ENCODE measurements around the gene XYLT1.

XYLT1 gene

GRCh38 chr16:17104654-17105053, 366.1 kb downstream of the XYLT1 start:
- DNase-seq: no peak
- in situ Hi-C loops (cut with HindIII; ENCODE audit: low pct_ligation_motif_present, low pct_unique_long_range_greater_than_20kb, low sequenced_read_pairs): no loop called here

DNA sequence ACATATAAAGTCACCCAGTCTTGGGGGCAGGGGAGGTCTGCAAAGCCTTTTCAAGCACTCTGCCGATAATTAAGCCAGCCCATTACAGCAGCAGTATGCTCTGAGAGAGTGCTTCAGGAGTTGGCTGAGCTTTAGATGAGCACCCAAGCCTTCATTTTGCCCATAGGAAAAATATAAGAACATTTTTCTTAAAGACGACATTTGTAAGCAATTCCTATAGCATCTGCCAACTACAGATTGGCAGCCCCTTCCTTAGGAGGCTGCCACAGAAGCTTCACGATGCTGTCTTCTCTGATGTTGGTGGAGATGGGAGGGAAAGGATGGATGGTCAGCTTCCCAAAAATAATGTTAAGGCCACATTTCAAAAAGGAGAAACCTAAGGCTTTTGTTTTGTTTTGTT, 367.5 kb downstream of the XYLT1 start:
- no peak for DNase-seq
- in situ Hi-C loops (cut with HindIII; ENCODE audit: low pct_ligation_motif_present, low pct_unique_long_range_greater_than_20kb, low sequenced_read_pairs): no loop called here

DNA sequence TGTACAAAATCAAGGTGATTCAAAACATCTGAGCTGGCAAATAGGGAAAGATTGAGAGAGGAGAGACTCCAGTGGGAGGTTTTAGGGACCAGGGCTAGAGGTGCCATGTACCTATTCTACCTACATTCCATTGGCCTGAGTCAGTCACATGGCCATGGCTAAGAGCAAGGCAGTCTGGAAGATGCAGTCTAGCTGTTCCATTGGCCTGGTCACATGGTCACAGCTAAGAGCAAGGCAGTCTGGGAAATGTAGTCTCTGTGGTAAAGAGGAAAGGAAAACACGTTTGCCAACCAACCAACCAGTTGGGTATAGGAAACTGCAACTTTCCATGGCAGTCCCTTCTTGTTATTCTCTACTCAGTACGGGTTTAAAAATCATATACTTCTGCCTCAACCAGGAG, 369.1 kb downstream of the XYLT1 start:
- no peak for DNase-seq
- in situ Hi-C loops (cut with HindIII; ENCODE audit: low pct_ligation_motif_present, low pct_unique_long_range_greater_than_20kb, low sequenced_read_pairs): no loop called here

DNA sequence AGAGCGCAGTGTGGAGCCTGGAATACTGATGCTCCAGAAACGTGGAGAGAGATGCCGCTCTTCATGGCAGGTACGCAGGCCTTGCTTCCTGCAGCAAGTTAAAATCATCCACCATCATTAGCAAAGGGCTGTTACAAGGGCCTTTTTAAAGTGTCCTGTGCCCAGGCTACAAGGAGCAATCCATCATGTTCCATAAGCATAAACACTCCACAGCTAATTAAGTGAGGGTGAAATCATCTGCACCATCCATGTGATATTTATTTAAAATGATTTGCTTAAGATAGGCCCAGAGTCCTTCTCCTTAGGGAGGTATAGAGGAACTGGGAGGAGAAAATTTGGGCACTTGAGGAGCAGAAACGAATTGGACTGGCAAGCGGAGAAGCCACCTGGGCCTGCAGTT, 372.1 kb downstream of the XYLT1 start:
- DNase-seq: no peak
- in situ Hi-C loops (cut with HindIII; ENCODE audit: low pct_ligation_motif_present, low pct_unique_long_range_greater_than_20kb, low sequenced_read_pairs): no loop called here

GRCh38 chr16:17084130-17084529, 386.6 kb downstream of the XYLT1 start:
- in situ Hi-C loops (cut with HindIII; ENCODE audit: low pct_ligation_motif_present, low pct_unique_long_range_greater_than_20kb, low sequenced_read_pairs): no loop called here
- no peak for DNase-seq

GRCh38 chr16:17083628-17084027, 387.1 kb downstream of the XYLT1 start:
- no peak for DNase-seq
- in situ Hi-C loops (cut with HindIII; ENCODE audit: low pct_ligation_motif_present, low pct_unique_long_range_greater_than_20kb, low sequenced_read_pairs): no loop called here

DNA sequence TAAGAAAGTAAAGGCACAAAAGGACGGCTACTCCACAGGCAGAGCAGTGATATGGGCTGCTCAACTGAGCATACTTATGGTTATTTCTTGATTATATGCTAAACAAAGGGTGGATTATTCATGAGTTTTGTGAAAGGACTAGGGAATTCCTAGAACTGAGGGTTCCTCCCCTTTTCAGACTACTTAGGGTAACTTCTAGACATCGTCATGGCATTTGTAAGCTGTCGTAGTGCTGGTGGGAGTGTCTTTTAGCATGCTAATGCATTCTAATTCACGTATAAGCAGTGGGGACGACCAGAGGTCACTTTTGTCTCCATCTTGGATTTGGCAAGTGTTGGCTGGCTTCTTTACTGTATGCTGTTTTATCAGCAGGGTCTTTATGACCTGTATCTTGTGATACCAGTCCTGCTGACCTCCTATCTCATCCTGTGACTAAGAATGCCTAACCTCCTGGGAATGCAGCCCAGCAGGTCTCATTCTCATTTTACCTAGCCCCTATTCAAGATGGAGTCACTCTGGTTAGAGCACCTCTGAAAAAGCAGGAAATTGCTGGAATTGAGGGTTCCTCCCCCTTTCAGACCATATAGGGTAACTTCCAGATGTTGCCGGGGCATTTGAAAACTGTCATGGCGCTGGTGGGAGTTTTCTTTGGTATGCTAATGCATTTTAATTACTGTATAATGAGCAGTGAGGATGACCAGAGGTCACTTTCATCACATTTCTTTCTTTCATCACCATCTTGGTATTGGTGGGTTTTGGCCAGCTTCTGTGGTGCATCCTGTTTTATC, 388.5 kb downstream of the XYLT1 start:
- in situ Hi-C loops (cut with HindIII; ENCODE audit: low pct_ligation_motif_present, low pct_unique_long_range_greater_than_20kb, low sequenced_read_pairs): no loop called here
- DNase-seq: no peak

GRCh38 chr16:17080105-17080504, 390.7 kb downstream of the XYLT1 start:
- in situ Hi-C loops (cut with HindIII; ENCODE audit: low pct_ligation_motif_present, low pct_unique_long_range_greater_than_20kb, low sequenced_read_pairs): no loop called here
- no peak for DNase-seq

DNA sequence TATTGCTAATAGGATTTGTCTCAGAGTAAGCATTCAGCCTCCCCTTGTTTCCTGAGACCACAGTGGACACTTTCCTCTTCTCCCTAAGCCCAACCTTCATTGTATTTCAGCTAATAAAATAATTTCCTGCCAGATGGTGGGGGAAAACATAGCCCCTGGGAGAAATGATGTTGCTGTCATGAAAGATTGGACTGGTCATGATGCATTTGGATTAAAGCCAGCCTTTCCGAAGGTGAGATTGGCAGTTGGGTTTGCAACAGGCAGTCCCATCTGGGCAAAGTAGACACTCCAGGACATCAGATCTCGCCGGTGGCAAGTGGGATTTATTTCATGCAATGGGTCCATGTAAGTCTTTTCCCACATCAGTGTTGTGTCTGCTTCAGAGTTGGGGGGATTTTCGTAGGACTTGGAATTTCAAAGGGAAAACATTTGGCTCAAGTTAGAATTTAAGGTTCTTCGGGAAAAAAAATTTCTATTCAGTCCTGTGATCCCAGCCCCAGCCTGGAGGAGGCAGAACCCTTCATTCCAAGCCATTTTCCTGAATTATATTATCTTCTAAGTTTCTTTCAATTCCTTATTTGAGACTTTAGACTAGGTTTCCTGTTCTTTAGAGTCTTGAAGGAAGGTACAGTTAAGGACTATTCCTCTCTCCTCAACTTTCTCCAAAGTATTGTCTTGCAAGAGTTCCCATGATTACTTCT, 391.7 kb downstream of the XYLT1 start:
- DNase-seq: no peak
- in situ Hi-C loops (cut with HindIII; ENCODE audit: low pct_ligation_motif_present, low pct_unique_long_range_greater_than_20kb, low sequenced_read_pairs): no loop called here

GRCh38 chr16:17076818-17077498, 393.8 kb downstream of the XYLT1 start:
- in situ Hi-C loops (cut with HindIII; ENCODE audit: low pct_ligation_motif_present, low pct_unique_long_range_greater_than_20kb, low sequenced_read_pairs): no loop called here
- DNase-seq: no peak

DNA sequence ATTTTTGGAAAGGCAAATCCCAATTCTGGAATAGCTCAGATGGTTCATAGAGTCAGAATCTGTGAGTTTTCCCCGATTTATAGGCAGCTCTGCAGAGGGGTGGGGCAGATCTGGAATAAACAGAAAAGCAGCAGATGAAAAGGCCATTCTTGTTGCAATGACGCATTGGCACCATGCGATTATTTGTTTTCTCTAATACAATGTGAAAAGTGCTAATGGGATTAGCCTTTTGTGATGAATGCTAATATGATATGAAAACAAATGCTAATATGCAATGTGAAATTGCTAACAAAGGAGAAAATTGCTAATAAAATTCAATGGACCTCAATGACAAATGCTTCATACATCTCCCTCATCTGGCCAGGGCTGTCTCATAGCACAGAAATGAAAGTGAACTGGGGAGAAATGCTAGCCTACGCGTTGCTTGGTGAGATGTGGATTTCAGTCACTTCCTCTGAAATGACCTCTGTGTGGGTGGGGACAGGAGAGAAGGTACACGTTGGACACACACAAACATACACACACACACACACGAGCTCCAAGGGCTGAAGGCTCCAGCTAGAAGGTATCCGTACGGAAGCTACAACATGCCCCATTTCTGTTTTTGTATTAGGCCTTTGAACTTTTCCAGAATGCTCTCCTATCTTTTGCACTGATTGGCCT, 394.5 kb downstream of the XYLT1 start:
- in situ Hi-C loops (cut with HindIII; ENCODE audit: low pct_ligation_motif_present, low pct_unique_long_range_greater_than_20kb, low sequenced_read_pairs): no loop called here
- no peak for DNase-seq

- DNase-seq: no peak
- in situ Hi-C loops (cut with HindIII; ENCODE audit: low pct_ligation_motif_present, low pct_unique_long_range_greater_than_20kb, low sequenced_read_pairs): no loop called here
Measured at GRCh38 chr16:17072104-17072503, 398.7 kb downstream of the XYLT1 start.

DNA sequence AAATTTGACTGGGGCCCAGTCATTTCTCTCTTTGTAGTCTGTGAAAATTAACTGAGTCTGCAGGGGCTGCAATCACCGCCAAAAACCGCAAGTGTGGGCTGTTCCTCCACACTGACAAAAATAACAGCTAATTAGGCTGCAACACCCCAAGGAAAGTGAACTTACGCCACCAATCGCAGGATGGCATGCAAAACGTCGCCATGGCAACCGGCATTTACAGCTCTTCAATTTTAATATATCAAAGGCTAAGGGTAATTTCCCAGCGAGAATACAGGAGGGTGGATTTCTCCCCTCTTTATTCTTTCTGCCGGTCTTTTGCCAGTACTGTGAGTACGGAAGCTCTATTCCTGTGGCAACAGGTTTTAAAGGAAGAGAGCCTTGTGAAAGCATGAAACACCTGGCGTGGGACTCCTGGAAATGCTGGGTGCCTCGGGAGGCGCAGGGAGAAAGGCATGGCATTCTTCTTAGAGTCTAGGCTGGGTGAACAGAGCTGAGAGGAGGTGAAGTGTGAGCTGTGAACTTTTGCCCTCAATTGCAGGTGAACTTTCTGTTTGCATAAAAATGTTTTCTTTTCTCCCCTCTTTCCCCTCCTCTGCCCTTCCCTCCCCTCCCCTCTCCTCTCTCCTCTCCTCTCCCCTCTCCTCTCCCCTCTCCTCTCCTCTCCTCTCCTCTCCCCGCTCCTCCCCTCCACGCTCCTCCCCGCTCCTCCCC, 399.7 kb downstream of the XYLT1 start:
- DNase-seq: no peak

DNA sequence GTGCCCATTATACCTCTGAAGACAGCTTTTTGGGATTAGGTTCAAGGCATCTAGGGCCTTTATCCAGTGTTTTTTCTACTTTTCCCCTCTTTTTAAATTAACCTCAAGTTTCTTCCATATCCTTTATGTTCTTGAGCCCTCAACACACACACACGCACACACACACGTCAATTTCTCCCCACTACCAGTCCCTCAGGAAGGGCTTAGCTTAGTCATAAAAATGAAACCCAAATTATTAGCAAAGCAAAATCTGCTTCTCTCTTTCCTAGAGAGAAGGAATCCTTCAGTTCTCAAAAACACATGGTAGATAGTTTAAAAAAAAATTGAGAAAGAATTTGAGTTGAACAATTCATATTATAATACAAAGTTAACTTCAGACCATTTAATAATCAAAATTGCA, 401.1 kb downstream of the XYLT1 start:
- DNase-seq: no peak
- in situ Hi-C loops (cut with HindIII; ENCODE audit: low pct_ligation_motif_present, low pct_unique_long_range_greater_than_20kb, low sequenced_read_pairs): no loop called here

More for the DNA sequence above, 399.7 kb downstream of the XYLT1 start:
- in situ Hi-C loops (cut with HindIII; ENCODE audit: low pct_ligation_motif_present, low pct_unique_long_range_greater_than_20kb, low sequenced_read_pairs): no loop called here

GRCh38 chr16:17068524-17068923, 402.2 kb downstream of the XYLT1 start:
- DNase-seq: no peak
- in situ Hi-C loops (cut with HindIII; ENCODE audit: low pct_ligation_motif_present, low pct_unique_long_range_greater_than_20kb, low sequenced_read_pairs): no loop called here

- in situ Hi-C loops (cut with HindIII; ENCODE audit: low pct_ligation_motif_present, low pct_unique_long_range_greater_than_20kb, low sequenced_read_pairs): no loop called here
Measured at GRCh38 chr16:17067882-17068281, 402.9 kb downstream of the XYLT1 start.

DNA sequence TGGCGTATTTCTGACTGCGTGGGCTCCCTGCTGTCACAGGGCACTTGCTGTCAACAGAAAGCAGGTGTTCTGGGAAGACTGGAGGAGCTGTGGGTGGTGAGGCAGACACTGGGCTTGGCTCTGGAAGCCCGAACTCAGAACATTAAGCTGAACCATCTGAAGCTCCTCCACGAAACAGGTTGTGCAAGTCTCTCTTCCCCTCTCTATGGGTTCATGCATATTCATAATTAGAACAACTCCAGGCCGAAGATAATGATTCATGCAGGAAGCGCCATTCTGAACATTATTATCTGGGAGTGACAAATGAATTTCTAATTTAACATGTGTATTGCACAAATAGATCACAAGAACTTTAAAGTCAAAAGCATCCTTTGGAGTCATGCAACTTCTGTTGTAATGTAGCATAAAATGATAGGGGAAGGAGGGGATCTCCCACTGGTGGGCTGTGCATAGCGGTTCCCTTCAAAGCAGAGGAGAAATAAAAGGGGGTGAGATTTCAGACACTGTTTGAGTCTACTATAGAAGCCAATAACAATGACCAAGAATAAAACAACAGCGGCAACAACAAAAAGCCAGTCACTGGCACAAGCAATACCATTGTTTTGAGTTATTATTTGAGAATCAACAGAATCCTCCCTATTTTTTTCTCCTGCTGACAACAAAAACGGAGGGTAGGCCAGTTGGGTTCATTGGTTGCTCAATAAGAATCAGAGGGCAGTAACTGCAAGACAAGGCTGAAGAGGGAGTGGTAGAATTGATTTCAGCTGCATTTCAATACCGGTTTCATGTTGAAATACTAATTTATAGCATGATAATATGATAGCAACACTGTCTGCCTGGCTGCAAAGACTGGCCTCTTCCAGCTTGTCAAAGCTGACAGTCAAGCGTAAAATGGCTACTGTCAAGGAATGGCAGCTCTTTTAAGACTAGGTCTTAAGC, 407.3 kb downstream of the XYLT1 start:
- DNase-seq: no peak

More at GRCh38 chr16:17067882-17068281, 402.9 kb downstream of the XYLT1 start:
- no peak for DNase-seq

More for the DNA sequence above, 407.3 kb downstream of the XYLT1 start:
- in situ Hi-C loops (cut with HindIII; ENCODE audit: low pct_ligation_motif_present, low pct_unique_long_range_greater_than_20kb, low sequenced_read_pairs): no loop called here
